ENCODE measurements around the gene MAST1.

- TF ChIP-seq EZH2 (IDR thresholded peaks at IDR 0.05) (no peak), POLR2AphosphoS5 (IDR thresholded peaks at IDR 0.05; ENCODE audit: borderline replicate concordance, low read depth, low read length) (no peak), FOXP2 (optimal IDR thresholded peaks at IDR 0.05; ENCODE audit: control extremely low read depth, extremely low read length, insufficient read depth) (no peak)
These were observed 35.8 kb upstream of the MAST1 start for GRCh38 chr19:12802267-12803106.
